Psoas muscle (tissue), 8 donors: ENCODE data around the gene GNG3. TPM values are rescaled to one million over a fixed set of nuclear protein-coding genes. Genes with fewer than 3 reads are reported as not detected.

Experiments
- ATAC-seq, 4 donors: fragments of 200-7000 bp; cut with Tn5 transposase; one replicate each; pipeline ENCODE4 v1.9.1; 2020; ENCODE audit warnings: moderate library complexity in 3 of 4, mild to moderate bottlenecking in 2 of 4
- DNase-seq, 2 donors: peaks; one replicate each; pipeline ENCODE4 v3.0.0-alpha.2; 2020
- H3K27ac ChIP-seq: fragments of 200-600 bp; one replicate; pipeline ENCODE4 v1.8.0; 2022
- H3K27me3 ChIP-seq, 3 donors: fragments of 200-600 bp in 1 of 3; one replicate each; pipeline versions ENCODE4 v1.6.1 to v1.8.0; 2013 to 2022; ENCODE audit warnings: low read length in 2 of 3, mild to moderate bottlenecking in 2 of 3, moderate library complexity in 1 of 3; ENCODE audit not compliant: insufficient read depth in 3 of 3
- H3K36me3 ChIP-seq, 2 donors: fragments of 200-600 bp in 1 of 2; one replicate each; pipeline versions ENCODE4 v1.6.1 to v1.8.0; 2013 to 2022; ENCODE audit warnings: low read depth in 1 of 2, mild to moderate bottlenecking in 1 of 2, moderate library complexity in 1 of 2; ENCODE audit not compliant: insufficient read depth in 1 of 2
- H3K4me1 ChIP-seq: fragments of 200-600 bp; one replicate; pipeline ENCODE4 v1.8.0; 2022
- H3K4me3 ChIP-seq: fragments of 200-600 bp; one replicate; pipeline ENCODE4 v1.8.0; 2022; ENCODE audit warnings: mild to moderate bottlenecking
- H3K9me3 ChIP-seq: fragments of 200-600 bp; one replicate; pipeline ENCODE4 v1.8.0; 2022
- CTCF ChIP-seq: fragments of 200-600 bp; IDR thresholded peaks from one replicate; pipeline ENCODE4 v1.8.0; 2022; ENCODE audit warnings: antibody characterized with exemption
- WGBS, 3 donors: extraction: QIAGEN DNeasy Blood & Tissue Kit; methylation state at CpG; one replicate each; pipeline versions ENCODE4 v1.1.6 to v1.1.7; 2013; 5-methylcytosine and 5-hydroxymethylcytosine counted together
- intact Hi-C, 2 donors: fragments of 100-400 bp; cut with DNase I; formaldehyde crosslinking; loops; one replicate each; pipeline versions ENCODE4 v1.11.0 to v1.14.2; 2022
- polyA plus RNA-seq, 3 donors: library from polyadenylated mRNA; stranded (reverse); fragments of 200-250 nt; gene quantifications; one replicate each; pipeline ENCODE4 v1.2.3, GENCODE V29; 2013
- total RNA-seq, 4 donors: library from RNA; stranded (reverse); fragmentation: NEBNext Ultra II Directional in 2 of 4; extraction: Animal tissue kit (Norgen Biotek cat#: 25700) in 2 of 4; gene quantifications; one replicate each; pipeline versions ENCODE4 v1.2.1 to v1.2.4, GENCODE V29; 2021 to 2023
- donor health status: healthy with polysubstance abuse.
- donor health status: DM: no; HTN: no; CAD: no; lungs with moderate emphysema.
- donor health status: Bipolar disorder and iron deficiency.
- donor health status: healthy.
- donor health status: DM: yes; HTN: yes; CAD: no.
- donor health status: DM: no; HTN: no; CAD: no.
- donor health status: DM: no; HTN: no; CAD: no.
- donor health status: DM: yes; HTN: yes; CAD: no.

GNG3 gene
- total and polyA plus RNA-seq, 7 donors: 0.10 to 0.39 TPM; not detected in 5

DNA sequence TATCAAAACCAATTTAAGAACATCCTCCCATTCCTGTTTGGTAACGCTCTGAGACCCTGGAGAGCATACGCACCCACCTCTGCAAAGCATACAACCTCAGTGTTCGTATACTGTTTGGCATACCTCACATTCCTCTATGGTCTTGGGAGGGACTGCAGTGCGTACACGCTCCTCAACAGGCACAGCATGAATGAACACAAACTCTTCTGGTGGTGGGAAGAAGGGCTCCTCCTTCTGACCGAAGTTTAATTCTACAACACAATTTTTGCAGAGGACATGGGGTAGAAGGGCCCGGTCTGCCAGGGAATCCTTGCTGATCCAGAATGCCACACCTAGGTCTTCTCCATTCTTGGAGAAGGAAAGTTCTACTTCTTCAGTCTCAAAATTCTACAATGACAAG is 14.5 kb downstream of the GNG3 start:
- ATAC-seq (no peak), DNase-seq (no peak)
- Histone ChIP-seq H3K36me3 (peaks cover 12 to 78% of the 10 kb centered on the region in 2 donors), H3K9me3 (no peaks in the 10 kb centered on the region), H3K27me3 (no peaks in the 10 kb centered on the region), H3K4me3 (no peak overlapping the region), H3K4me1 (peaks cover 28% of the 10 kb centered on the region), H3K27ac (no peak overlapping the region)
- TF ChIP-seq CTCF: no peak
- 73 to 78% (median 76%) methylated on average over 7 of the region's 7 CpGs for WGBS, 3 donors
- intact Hi-C loops: no loop called here

DNA sequence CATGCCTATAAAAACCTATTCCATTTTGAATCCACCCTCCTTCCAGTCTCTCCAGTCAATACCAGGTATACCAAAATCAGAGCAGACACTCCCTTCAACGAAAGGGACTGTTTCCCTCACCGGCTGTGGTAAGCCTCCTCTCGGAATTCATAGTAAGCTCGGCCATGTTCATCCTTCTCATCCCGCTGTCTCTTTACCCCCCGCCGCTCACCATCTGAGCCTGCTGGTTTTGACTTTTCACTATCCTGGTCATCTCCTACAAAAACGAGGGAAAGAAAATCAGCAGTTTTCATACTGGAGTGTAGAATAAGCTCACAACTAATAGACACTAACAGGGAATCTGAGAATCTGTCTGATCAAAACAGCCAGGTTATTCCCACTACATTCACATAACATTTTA is 16.7 kb downstream of the GNG3 start:
- DNase-seq (no peak), ATAC-seq (no peak)
- Histone ChIP-seq H3K4me3 (peak overlapping the region; percentile 76), H3K4me1 (peaks cover 23% of the 10 kb centered on the region), H3K9me3 (no peaks in the 10 kb centered on the region), H3K27me3 (no peaks in the 10 kb centered on the region), H3K27ac (no peak overlapping the region), H3K36me3 (peaks cover 12 to 56% of the 10 kb centered on the region in 2 donors)
- no peak for TF ChIP-seq CTCF
- intact Hi-C loops: no loop called here
- 37 to 50% (median 40%) methylated on average over 8 of the region's 8 CpGs for WGBS, 3 donors

DNA sequence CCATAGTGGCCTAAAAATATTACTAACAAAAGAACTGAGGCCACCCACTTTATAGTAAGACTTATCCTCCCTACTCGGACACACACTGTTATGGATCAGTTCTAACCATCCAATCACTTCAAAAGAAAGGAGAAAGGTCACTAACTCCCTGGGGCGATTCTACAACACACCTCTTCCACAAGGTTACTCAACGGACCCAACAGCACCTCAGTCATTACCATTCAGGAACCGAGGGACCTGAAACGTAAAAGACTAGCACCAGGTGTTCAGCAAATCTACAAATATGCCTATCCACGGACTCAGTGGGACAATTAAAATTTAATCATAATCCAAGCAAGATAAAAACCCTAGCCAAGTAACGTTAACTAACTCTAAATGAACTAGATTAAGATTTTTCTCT is 18.2 kb downstream of the GNG3 start:
- intact Hi-C loops: loop anchor here (5.0 kb wide), 2 partner anchors 37 to 42 kb away; partner anchors contain the start of gene POLR2G (in 1 of the 2)
- H3K27ac ChIP-seq: peak overlapping the region; percentile 98
- no peaks in the 10 kb centered on the region for H3K27me3 ChIP-seq
- H3K4me3 ChIP-seq: peak overlapping the region; percentile 76
- no peak for DNase-seq
- 0 to 1% (median 0%) methylated on average over 7 of the region's 7 CpGs for WGBS, 3 donors
- no peaks in the 10 kb centered on the region for H3K9me3 ChIP-seq
- peaks cover 36% of the 10 kb centered on the region for H3K4me1 ChIP-seq
- no peak for TF ChIP-seq CTCF
- ATAC-seq: no peak
- H3K36me3 ChIP-seq: peaks cover 8 to 42% of the 10 kb centered on the region in 2 donors

GRCh38 chr11:62726156-62726914 is 18.9 kb downstream of the GNG3 start:
- ATAC-seq (no peak), DNase-seq (peak in 1 of 2 donors; percentile 30)
- Histone ChIP-seq H3K4me1 (peaks cover 38% of the 10 kb centered on the region), H3K4me3 (peak overlapping the region; percentile 76), H3K27me3 (no peaks in the 10 kb centered on the region), H3K9me3 (no peaks in the 10 kb centered on the region), H3K36me3 (peaks cover 7 to 42% of the 10 kb centered on the region in 2 donors), H3K27ac (peak overlapping the region; percentile 98)
- 0 to 1% (median 1%) methylated on average over 38 to 51 of the region's 51 CpGs for WGBS, 3 donors
- intact Hi-C loops: loop anchor here (5.0 kb wide), 2 partner anchors 36 to 41 kb away; partner anchors contain the start of gene POLR2G (in 1 of the 2)
- no peak for TF ChIP-seq CTCF

DNA sequence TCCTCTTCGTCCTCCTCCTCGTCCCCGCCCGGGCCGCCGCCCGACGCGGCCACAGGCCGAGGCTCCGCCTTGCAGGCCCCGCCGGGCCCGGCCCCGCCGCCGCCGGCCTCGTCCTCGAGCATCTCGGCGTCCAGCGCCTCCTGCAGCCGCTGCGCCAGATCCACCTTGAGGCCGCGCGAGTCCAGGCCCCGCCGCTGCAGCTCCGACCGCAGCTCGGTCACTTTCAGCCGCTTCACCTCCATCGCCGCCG is 19.4 kb downstream of the GNG3 start:
- DNase-seq (no peak), ATAC-seq (no peak)
- H3K27ac ChIP-seq: peak overlapping the region; percentile 98
- TF ChIP-seq CTCF: no peak
- peaks cover 38% of the 10 kb centered on the region for H3K4me1 ChIP-seq
- no peaks in the 10 kb centered on the region for H3K9me3 ChIP-seq
- H3K36me3 ChIP-seq: peaks cover 7 to 41% of the 10 kb centered on the region in 2 donors
- intact Hi-C loops: loop anchor here (5.0 kb wide), 2 partner anchors 35 to 40 kb away; partner anchors contain the start of gene POLR2G (in 1 of the 2)
- peak overlapping the region; percentile 76 for H3K4me3 ChIP-seq
- WGBS, 3 donors: 0 to 1% (median 1%) methylated on average over 29 to 37 of the region's 37 CpGs
- H3K27me3 ChIP-seq: no peaks in the 10 kb centered on the region
